HepG2 (cell line): ENCODE results near the gene ZNF184. TPM values are rescaled to one million over a fixed set of nuclear protein-coding genes. Genes with fewer than 3 reads are reported as not detected.

Experiments
- AKAP8 ChIP-seq: sonication (generic); formaldehyde crosslinking; IDR thresholded peaks from 2 replicates; pipeline ENCODE4 v1.5.1; 2020; ENCODE audit warnings: mild to moderate bottlenecking, missing genetic modification reagents
- CERS6 ChIP-seq: sonication (generic); formaldehyde crosslinking; IDR thresholded peaks from 2 replicates; pipeline ENCODE4 v1.5.0; 2020; ENCODE audit warnings: missing genetic modification reagents
- FOXA3 ChIP-seq: IDR thresholded peaks from 2 replicates; pipeline ENCODE4 v1.6.1; 2016; ENCODE audit warnings: missing genetic modification reagents, missing compliant biosample characterization
- GMEB2 ChIP-seq: IDR thresholded peaks from 2 replicates; pipeline ENCODE4 v1.6.1; 2016; ENCODE audit warnings: missing biosample characterization, missing genetic modification reagents, low read depth
- JARID2 ChIP-seq: sonication (generic); formaldehyde crosslinking; IDR thresholded peaks from 2 replicates; pipeline ENCODE4 v1.8.1; 2023; ENCODE audit warnings: missing genetic modification reagents, inconsistent platforms; ENCODE audit not compliant: insufficient replicate concordance
- MLLT10 ChIP-seq: sonication (generic); formaldehyde crosslinking; IDR thresholded peaks from 2 replicates; pipeline ENCODE4 v1.4.0; 2020; ENCODE audit warnings: missing genetic modification reagents
- NFIB ChIP-seq: sonication (generic); formaldehyde crosslinking; IDR thresholded peaks from 2 replicates; pipeline ENCODE4 v1.9.0; 2021; ENCODE audit warnings: missing genetic modification reagents, mild to moderate bottlenecking, borderline replicate concordance
- PHF8 ChIP-seq: sonication (generic); formaldehyde crosslinking; IDR thresholded peaks from 2 replicates; pipeline ENCODE4 v1.5.0; 2020; ENCODE audit warnings: missing genetic modification reagents
- PLRG1 ChIP-seq: fragments of 450-650 bp; conservative IDR thresholded peaks from 2 replicates; pipeline ENCODE4 v1.6.1; 2016
- PRPF4 ChIP-seq: fragments of 200-400 bp; formaldehyde crosslinking; IDR thresholded peaks from 2 replicates; pipeline ENCODE4 v1.6.1; 2016; ENCODE audit warnings: low read length, low read depth; ENCODE audit not compliant: poor library complexity, severe bottlenecking
- SAFB2 ChIP-seq: sonication (generic); formaldehyde crosslinking; IDR thresholded peaks from 2 replicates; pipeline ENCODE4 v1.5.1; 2020; ENCODE audit warnings: missing genetic modification reagents, low read depth, mild to moderate bottlenecking, borderline replicate concordance
- ZBTB40 ChIP-seq, 2 experiments: fragments of 450-650 bp in 1 of 2; sonication (generic) in 1 of 2; formaldehyde crosslinking in 1 of 2; IDR thresholded peaks; 2 replicates each; pipeline versions ENCODE4 v1.6.1 to v1.8.0; 2016 to 2022; ENCODE audit warnings: antibody characterized with exemption in 1 of 2, mild to moderate bottlenecking in 1 of 2, missing genetic modification reagents in 1 of 2
- ZNF274 ChIP-seq: sonication (generic); formaldehyde crosslinking; IDR thresholded peaks from 2 replicates; pipeline ENCODE4 v1.5.1; 2020; ENCODE audit warnings: mild to moderate bottlenecking, missing genetic modification reagents
- ZNF335 ChIP-seq: sonication (generic); formaldehyde crosslinking; IDR thresholded peaks from 2 replicates; pipeline ENCODE4 v1.4.0; 2020; ENCODE audit warnings: missing genetic modification reagents
- ZNF564 ChIP-seq: sonication (generic); formaldehyde crosslinking; IDR thresholded peaks from 2 replicates; pipeline ENCODE4 v1.8.1; 2023; ENCODE audit warnings: mild to moderate bottlenecking, missing genetic modification reagents
- polyA plus RNA-seq, 8 experiments: library from polyadenylated mRNA; depleted of rRNA in 3 of 8; stranded (reverse) in 7 of 8; unstranded in 1 of 8; fragments of >200 nt; fragmentation: Illumina TruSeq in 4 of 8; extraction: Trizol in 4 of 8; gene quantifications; 2 replicates each; pipeline versions ENCODE4 v1.2.1 to v1.2.3, GENCODE V29; 2011 to 2016; ENCODE audit warnings: low read depth in 4 of 8, missing spikeins in 1 of 8, mixed read lengths in 1 of 8; ENCODE audit not compliant: insufficient read depth in 1 of 8
- total RNA-seq, 5 experiments: library from RNA; depleted of rRNA; stranded (reverse); fragments of >200 nt; fragmentation: Illumina TruSeq; extraction: Trizol; gene quantifications; 2 replicates each; pipeline ENCODE4 v1.2.3, GENCODE V29; 2016; ENCODE audit warnings: low read depth in 1 of 5

The ZNF184 gene
- total and polyA plus RNA-seq, 2 of the 13 experiments (the other 11 are each of a cell fraction or from before 2014, with no cell fraction given) = 2.1 to 10.1 TPM

- no peak for TF ChIP-seq AKAP8 (CRISPR knock-in tag)
- TF ChIP-seq PLRG1 = no peak
- TF ChIP-seq PRPF4 = peak; percentile 80
- no peak for TF ChIP-seq SAFB2 (CRISPR knock-in tag)
- TF ChIP-seq ZNF274 (CRISPR knock-in tag) = no peak
- peak; percentile 33; the same call in 1 of the 2 replicates for TF ChIP-seq ZNF335
- peak; percentile 48; the same call in 1 of the 2 replicates for TF ChIP-seq PHF8 (CRISPR knock-in tag)
- no peak for TF ChIP-seq ZNF564 (CRISPR knock-in tag)
- peak; percentile 76 for TF ChIP-seq FOXA3 (CRISPR knock-in tag)
- no peak for TF ChIP-seq CERS6 (CRISPR knock-in tag)
- no peak for TF ChIP-seq GMEB2 (CRISPR knock-in tag)
- TF ChIP-seq MLLT10 (CRISPR knock-in tag) = no peak
- no peak for TF ChIP-seq ZBTB40 (IDR thresholded peaks at IDR 0.05)
- 0 out of 2 replicates have a peak, but pooled peaks have one; percentile 44 for TF ChIP-seq ZBTB40 (CRISPR knock-in tag; IDR thresholded peaks at IDR 0.05)
- TF ChIP-seq NFIB (CRISPR knock-in tag) = no peak
- TF ChIP-seq JARID2 (CRISPR knock-in tag) = peak; percentile 44
These were observed 6.6 kb upstream of the ZNF184 start (continued) for GRCh38 chr6:27479319-27480182.
